K562 (cell line): ENCODE results near the gene RBMS1. TPM values are rescaled to one million over a fixed set of nuclear protein-coding genes. Genes with fewer than 3 reads are reported as not detected.

Source experiments
- ATAC-seq: fragments of 200-7000 bp; cut with Tn5 transposase; 3 replicates; pipeline ENCODE4 v1.9.1; 2020; ENCODE audit warnings: moderate library complexity
- BruUV-seq: library from RNA; stranded (reverse); fragments of 400-500 nt; replicated peaks from 2 replicates; lab custom pipeline; 2021; lab: Mats Ljungman, UMichigan
- CTCF ChIA-PET: fragments of 300-600 bp; formaldehyde crosslinking; extraction: SDS; loops from one replicate; lab custom pipeline; 2021; ENCODE audit warnings: low intra/inter-chr PET ratio; lab: Yijun Ruan, JAX
- POLR2A ChIA-PET: fragments of 300-600, 350-650 bp; sonication (Branson Sonifier 250); formaldehyde crosslinking; extraction: SDS; loops from one replicate; lab custom pipeline; 2021; ENCODE audit warnings: antibody characterized with exemption, inconsistent platforms; lab: Yijun Ruan, JAX
- DNase-seq, 4 experiments: peaks; one replicate each; pipeline versions ENCODE4 v3.0.0 to v3.0.0-alpha.2; 2011 to 2018; ENCODE audit warnings: low spot score in 3 of 4, mixed read lengths in 3 of 4; ENCODE audit errors: extremely low read depth in 1 of 4
- FAIRE-seq: peaks from 2 replicates; lab custom pipeline; 2011; peaks lifted over from hg19 to GRCh38; lab: Jason Lieb, UNC
- H2AFZ ChIP-seq: 2 replicates; pipeline ENCODE4 v1.6.0; 2011; ENCODE audit warnings: low read depth, low read length, control low read depth, inconsistent platforms
- H3K27ac ChIP-seq: fragments of 200-600 bp; 3 replicates; pipeline ENCODE4 v1.8.0; 2011; ENCODE audit warnings: low read depth, mild to moderate bottlenecking, control low read depth, inconsistent platforms, low read length, moderate library complexity, mixed read lengths; ENCODE audit errors: extremely low read depth
- H3K27me3 ChIP-seq, 2 experiments: fragments of 300-600 bp in 1 of 2; 2 replicates in 1 of 2; 3 replicates in 1 of 2; pipeline versions ENCODE4 v1.6.0 to v1.8.0; 2011; ENCODE audit warnings: inconsistent platforms in 2 of 2, low read length in 2 of 2, mild to moderate bottlenecking in 1 of 2, mixed read lengths in 1 of 2, moderate library complexity in 1 of 2; ENCODE audit not compliant: control insufficient read depth in 2 of 2, insufficient read depth in 2 of 2
- H3K36me3 ChIP-seq: fragments of 300-600 bp; 3 replicates; pipeline ENCODE4 v1.8.0; 2011; ENCODE audit warnings: mild to moderate bottlenecking, low read length, inconsistent platforms; ENCODE audit not compliant: control insufficient read depth, insufficient read depth
- H3K4me1 ChIP-seq, 2 experiments: fragments of 200-600 bp in 1 of 2; replicated peaks in 1 of 2; 2 replicates in 1 of 2; 3 replicates in 1 of 2; pipeline versions ENCODE4 v1.5.1 to v1.8.0; 2011; ENCODE audit warnings: inconsistent platforms in 2 of 2, low read length in 2 of 2, mild to moderate bottlenecking in 1 of 2, mixed read lengths in 1 of 2, moderate library complexity in 1 of 2; ENCODE audit not compliant: control insufficient read depth in 2 of 2, insufficient read depth in 2 of 2
- H3K4me2 ChIP-seq: 2 replicates; pipeline ENCODE4 v1.6.1; 2011; ENCODE audit warnings: low read length, control low read depth, inconsistent platforms, mixed read lengths; ENCODE audit not compliant: insufficient read depth
- H3K4me3 ChIP-seq: fragments of 200-600 bp; sonication (generic), shearing (Covaris generic); 2 replicates; pipeline ENCODE4 v1.5.1; 2016; ENCODE audit warnings: control low read depth, inconsistent platforms
- H3K79me2 ChIP-seq: fragments of 200-600 bp; 3 replicates; pipeline ENCODE4 v1.8.0; 2011; ENCODE audit warnings: low read length, inconsistent platforms; ENCODE audit not compliant: control insufficient read depth, insufficient read depth
- H3K9ac ChIP-seq, 2 experiments: 2 replicates each; pipeline versions ENCODE4 v1.6.0 to v1.6.1; 2011; ENCODE audit warnings: low read depth in 2 of 2, low read length in 2 of 2, control low read depth in 1 of 2, inconsistent platforms in 1 of 2, mild to moderate bottlenecking in 1 of 2, mixed read lengths in 1 of 2; ENCODE audit not compliant: insufficient read depth in 1 of 2
- H3K9me1 ChIP-seq: one replicate; pipeline ENCODE4 v1.6.0; 2011; ENCODE audit warnings: inconsistent platforms, mild to moderate bottlenecking, low read length, moderate library complexity; ENCODE audit not compliant: control insufficient read depth, insufficient read depth
- H3K9me3 ChIP-seq: replicated peaks from 2 replicates; pipeline ENCODE4 v1.5.1; 2011; ENCODE audit warnings: low read depth, low read length, inconsistent platforms; ENCODE audit not compliant: control insufficient read depth, insufficient read depth
- H4K20me1 ChIP-seq: replicated peaks from 2 replicates; pipeline ENCODE4 v1.6.1; 2011; ENCODE audit warnings: low read length, inconsistent platforms, mixed read lengths; ENCODE audit not compliant: control insufficient read depth, insufficient read depth
- E2F8 ChIP-seq: fragments of 450-650 bp; IDR thresholded peaks from 2 replicates; pipeline ENCODE4 v1.7.1; 2018; ENCODE audit warnings: mild to moderate bottlenecking, low read depth; ENCODE audit not compliant: partially characterized antibody
- E4F1 ChIP-seq: fragments of 250-450 bp; sonication (Bioruptor Pico); IDR thresholded peaks from 2 replicates; pipeline ENCODE4 v1.5.0; 2021; ENCODE audit warnings: mild to moderate bottlenecking, borderline replicate concordance
- ELF1 ChIP-seq: fragments of 200-800 bp; sonication (Bioruptor generic); IDR thresholded peaks from 2 replicates; pipeline ENCODE4 v1.6.1; 2016; ENCODE audit warnings: missing genetic modification characterization, missing compliant biosample characterization
- JUN ChIP-seq, 2 experiments: sonication (generic) in 1 of 2; formaldehyde crosslinking in 1 of 2; IDR thresholded peaks; 2 replicates each; pipeline versions ENCODE4 v1.6.1 to v1.8.0; 2012 to 2022; ENCODE audit warnings: borderline replicate concordance in 2 of 2, mild to moderate bottlenecking in 2 of 2, improper control_type of control experiment in 1 of 2, low read depth in 1 of 2, low read length in 1 of 2, missing genetic modification reagents in 1 of 2
- LARP7 ChIP-seq: fragments of 450-650 bp; IDR thresholded peaks from 2 replicates; pipeline ENCODE4 v1.6.1; 2016
- POLR2B ChIP-seq: fragments of 450-650 bp; IDR thresholded peaks from 2 replicates; pipeline ENCODE4 v1.6.1; 2018; ENCODE audit warnings: low read depth; ENCODE audit not compliant: partially characterized antibody
- STAT6 ChIP-seq: sonication (generic); formaldehyde crosslinking; IDR thresholded peaks from 2 replicates; pipeline ENCODE4 v1.8.1; 2023; ENCODE audit warnings: mild to moderate bottlenecking, missing genetic modification reagents
- ZHX1 ChIP-seq: fragments of 150-350 bp; conservative IDR thresholded peaks from 2 replicates; pipeline ENCODE4 v1.6.1; 2014; ENCODE audit warnings: low read length
- ZNF121 ChIP-seq: sonication (generic); formaldehyde crosslinking; conservative IDR thresholded peaks from 2 replicates; pipeline ENCODE4 v1.8.0; 2022; ENCODE audit warnings: missing genetic modification reagents
- ZNF75A ChIP-seq: fragments of 450-650 bp; formaldehyde crosslinking; IDR thresholded peaks from 2 replicates; pipeline ENCODE4 v1.4.0; 2020; ENCODE audit warnings: mild to moderate bottlenecking
- ZNF780A ChIP-seq: fragments of 250-450 bp; sonication (Bioruptor Pico); IDR thresholded peaks from 2 replicates; pipeline ENCODE4 v1.5.0; 2021; ENCODE audit warnings: mild to moderate bottlenecking
- WGBS: fragments of 100-300 bp; shearing (Covaris generic); methylation state at CpG from one replicate; pipeline ENCODE4 v1.1.6; 2016; ENCODE audit warnings: low coverage, mixed read lengths; ENCODE audit not compliant: insufficient coverage; ENCODE audit errors: missing lambda C conversion rate; 5-methylcytosine and 5-hydroxymethylcytosine counted together
- in situ Hi-C: fragments of 300-500 bp; cut with MboI; formaldehyde crosslinking; loops from 4 replicates; pipeline ENCODE4 v1.15.0; 2018; ENCODE audit warnings: inconsistent platforms, mixed read lengths
- intact Hi-C: fragments of 100-400 bp; cut with micrococcal nuclease; formaldehyde crosslinking; loops from 2 replicates; pipeline ENCODE4 v1.14.2; 2022
- polyA plus RNA-seq, 8 experiments: library from polyadenylated mRNA; depleted of rRNA in 4 of 8; stranded (reverse) in 5 of 8; unstranded in 3 of 8; fragments of >200 nt; fragmentation: Nextera tagmentation in 2 of 8; fragmentation: Illumina TruSeq in 1 of 8; extraction: Ambion mirVana in 2 of 8; extraction: Trizol in 1 of 8; gene quantifications; 2 replicates each; pipeline versions ENCODE4 v1.2.1 to v1.2.3, GENCODE V29; 2011 to 2014; ENCODE audit warnings: inconsistent platforms in 1 of 8, missing spikeins in 1 of 8
- total RNA-seq, 7 experiments: library from RNA; depleted of rRNA in 6 of 7; stranded (reverse); fragments of >200 nt in 6 of 7; fragmentation: Illumina TruSeq in 2 of 7; extraction: Trizol in 2 of 7; gene quantifications; 2 replicates each; pipeline versions ENCODE4 v1.2.1 to v1.2.3, GENCODE V29; 2011 to 2021; ENCODE audit warnings: low replicate concordance in 1 of 7

RBMS1 gene
- total and polyA plus RNA-seq, 9 of the 15 experiments (the other 6 are each of a cell fraction or from before 2014, with no cell fraction given), result 0.04 to 0.31 (median 0.09) TPM; not detected in 6

- DNase-seq, result no peak
- CTCF ChIA-PET, result no interaction called here
- no peak for TF ChIP-seq LARP7
- no peak for TF ChIP-seq E4F1 (CRISPR knock-in tag)
- TF ChIP-seq STAT6 (CRISPR knock-in tag), result no peak
- TF ChIP-seq ELF1 (tag), result no peak
- TF ChIP-seq E2F8, result no peak
- no peak for TF ChIP-seq ZNF75A (CRISPR knock-in tag)
- no peak for TF ChIP-seq JUN (IDR thresholded peaks at IDR 0.05; ENCODE audit: borderline replicate concordance, low read depth, low read length)
- no peak for TF ChIP-seq JUN (CRISPR knock-in tag; IDR thresholded peaks at IDR 0.05; ENCODE audit: borderline replicate concordance)
- TF ChIP-seq ZHX1, result no peak
- TF ChIP-seq ZNF780A (CRISPR knock-in tag), result no peak
- TF ChIP-seq ZNF121 (CRISPR knock-in tag), result no peak
- TF ChIP-seq POLR2B, result no peak
Measured at GRCh38 chr2:160479269-160479668, 14.3 kb downstream of the RBMS1 start.

More at GRCh38 chr2:160479269-160479668, 14.3 kb downstream of the RBMS1 start:
- FAIRE-seq (no peak), ATAC-seq (no peak)
- Histone ChIP-seq H3K79me2 (no peaks in the 10 kb centered on the region), H3K9me1 (no peaks in the 10 kb centered on the region), H3K9ac (no peak overlapping the region), H3K27ac (no peak overlapping the region), H3K4me1 (no peaks in the 10 kb centered on the region), H2AFZ (no peak overlapping the region), H3K27me3 (no peaks in the 10 kb centered on the region; a peak in 1 of 5 replicates), H3K36me3 (no peaks in the 10 kb centered on the region), H3K4me3 (no peak overlapping the region), H4K20me1 (no peaks in the 10 kb centered on the region), H3K4me2 (no peak overlapping the region), H3K9me3 (no peaks in the 10 kb centered on the region)
- WGBS, result 0% methylated on average over 3 of the region's 3 CpGs
- BruUV-seq, result no TSS peak
- POLR2A ChIA-PET, result interaction anchor here (1.0 kb wide), 1 partner anchor 143 kb away, joined by 4 read pairs; no protein-coding TSS in a partner anchor
- in situ Hi-C loops (no loop called here), intact Hi-C loops (no loop called here)
